Endothelial cell of umbilical vein (primary cell): ENCODE data around the gene RBBP5. TPM values are rescaled to one million over a fixed set of nuclear protein-coding genes. Genes with fewer than 3 reads are reported as not detected.

Experiments used
- BruUV-seq: library from RNA; stranded (reverse); fragments of 400-500 nt; replicated peaks from 2 replicates; lab custom pipeline; 2021; lab: Mats Ljungman, UMichigan
- CTCF ChIA-PET: fragments of 300-600, 350-600 bp; sonication (Branson Sonifier 250); formaldehyde crosslinking; loops from one replicate; lab custom pipeline; 2021; ENCODE audit warnings: antibody characterized with exemption, inconsistent platforms; lab: Charles Lee
- POLR2A ChIA-PET: fragments of 300-600, 350-600 bp; sonication (Branson Sonifier 250); formaldehyde crosslinking; loops from one replicate; lab custom pipeline; 2021; ENCODE audit warnings: antibody characterized with exemption, inconsistent platforms; lab: Charles Lee
- DNase-seq: peaks from one replicate; pipeline ENCODE4 v3.0.0-alpha.2; 2011; ENCODE audit warnings: low read depth, low spot score
- FAIRE-seq: peaks from 2 replicates; lab custom pipeline; 2011; peaks lifted over from hg19 to GRCh38; lab: Jason Lieb, UNC
- H2AFZ ChIP-seq: 2 replicates; pipeline ENCODE4 v1.6.0; 2012; ENCODE audit warnings: low read depth, low read length, control low read depth, inconsistent platforms
- H3K27ac ChIP-seq: 2 replicates; pipeline ENCODE4 v1.5.1; 2011; ENCODE audit warnings: low read depth, mild to moderate bottlenecking, control low read depth, low read length, moderate library complexity; ENCODE audit not compliant: insufficient read depth
- H3K27me3 ChIP-seq, 2 experiments: 2 replicates each; pipeline versions ENCODE4 v1.6.0 to v1.6.1; 2011; ENCODE audit warnings: low read length in 2 of 2, mixed read lengths in 1 of 2; ENCODE audit not compliant: control insufficient read depth in 2 of 2, insufficient read depth in 2 of 2
- H3K36me3 ChIP-seq, 2 experiments: 2 replicates in 1 of 2; 3 replicates in 1 of 2; pipeline ENCODE4 v1.5.1; 2011; ENCODE audit warnings: low read length in 2 of 2, mild to moderate bottlenecking in 1 of 2, moderate library complexity in 1 of 2; ENCODE audit not compliant: control insufficient read depth in 2 of 2, insufficient read depth in 2 of 2; ENCODE audit errors: extremely low read depth in 1 of 2
- H3K4me1 ChIP-seq: 3 replicates; pipeline ENCODE4 v1.5.1; 2011; ENCODE audit warnings: mild to moderate bottlenecking, low read length; ENCODE audit not compliant: control insufficient read depth, insufficient read depth; ENCODE audit errors: extremely low read depth
- H3K4me2 ChIP-seq: 2 replicates; pipeline ENCODE4 v1.6.1; 2011; ENCODE audit warnings: low read length, control low read depth, mixed read lengths; ENCODE audit not compliant: insufficient read depth
- H3K4me3 ChIP-seq, 3 experiments: fragments of 200-600 bp in 1 of 3; sonication (generic), shearing (Covaris generic) in 1 of 3; replicated peaks in 1 of 3; 2 replicates each; pipeline ENCODE4 v1.5.1; 2011 to 2016; ENCODE audit warnings: control low read depth in 3 of 3, low read length in 3 of 3, mild to moderate bottlenecking in 2 of 3, inconsistent platforms in 1 of 3, low read depth in 1 of 3, moderate library complexity in 1 of 3; ENCODE audit not compliant: insufficient read depth in 1 of 3
- H3K79me2 ChIP-seq: 2 replicates; pipeline ENCODE4 v1.6.0; 2012; ENCODE audit warnings: low read length, inconsistent platforms; ENCODE audit not compliant: control insufficient read depth, insufficient read depth
- H3K9ac ChIP-seq: replicated peaks from 2 replicates; pipeline ENCODE3; 2011; ENCODE audit warnings: low read length, control low read depth; ENCODE audit not compliant: insufficient read depth; ENCODE audit errors: extremely low read depth
- H3K9me1 ChIP-seq: replicated peaks from 3 replicates; pipeline ENCODE4 v1.6.0; 2011; ENCODE audit warnings: mild to moderate bottlenecking, low read length; ENCODE audit not compliant: control insufficient read depth, insufficient read depth; ENCODE audit errors: extremely low read depth
- H3K9me3 ChIP-seq: replicated peaks from 2 replicates; pipeline ENCODE4 v1.5.1; 2012; ENCODE audit warnings: low read length, inconsistent platforms; ENCODE audit not compliant: control insufficient read depth, insufficient read depth
- H4K20me1 ChIP-seq: replicated peaks from 2 replicates; pipeline ENCODE3; 2011; ENCODE audit warnings: mild to moderate bottlenecking, low read length; ENCODE audit not compliant: control insufficient read depth, insufficient read depth; ENCODE audit errors: extremely low read depth
- CTCF ChIP-seq, 2 donors: IDR thresholded peaks; 1 replicate in 1 of 2; 2 replicates in 1 of 2; pipeline ENCODE4 v1.5.1; 2011; ENCODE audit warnings: low read length in 2 of 2, mild to moderate bottlenecking in 2 of 2, moderate library complexity in 2 of 2, control low read depth in 1 of 2, inconsistent platforms in 1 of 2, low read depth in 1 of 2; ENCODE audit not compliant: insufficient read depth in 1 of 2; ENCODE audit errors: extremely low read depth in 1 of 2
- EZH2 ChIP-seq: IDR thresholded peaks from 2 replicates; pipeline ENCODE4 v1.6.1; 2012; ENCODE audit warnings: borderline replicate concordance, low read depth, mild to moderate bottlenecking, moderate library complexity, low read length, inconsistent platforms; ENCODE audit not compliant: severe bottlenecking
- FOS ChIP-seq: IDR thresholded peaks from 2 replicates; pipeline ENCODE4 v1.6.1; 2011; ENCODE audit warnings: mild to moderate bottlenecking, low read length, moderate library complexity, borderline replicate concordance; ENCODE audit not compliant: insufficient read depth
- GATA2 ChIP-seq: IDR thresholded peaks from 2 replicates; pipeline ENCODE4 v1.7.0; 2011; ENCODE audit warnings: low read depth, mild to moderate bottlenecking, moderate library complexity, mixed read lengths, low read length; ENCODE audit not compliant: insufficient read length, insufficient read depth
- JUN ChIP-seq: IDR thresholded peaks from 2 replicates; pipeline ENCODE4 v1.6.1; 2011; ENCODE audit warnings: borderline replicate concordance, low read depth; ENCODE audit not compliant: insufficient read length, insufficient read depth
- MYC ChIP-seq: IDR thresholded peaks from one replicate; pipeline ENCODE4 v1.6.1; 2011; ENCODE audit warnings: mild to moderate bottlenecking, low read depth, low read length
- POLR2A ChIP-seq: IDR thresholded peaks from 2 replicates; pipeline ENCODE4 v1.6.1; 2012; ENCODE audit warnings: low read depth, mild to moderate bottlenecking, control low read depth, low read length
- POLR2AphosphoS5 ChIP-seq: IDR thresholded peaks from 2 replicates; pipeline ENCODE4 v1.6.1; 2012; ENCODE audit warnings: low read depth, mild to moderate bottlenecking, control low read depth, low read length, moderate library complexity; ENCODE audit not compliant: insufficient read depth
- dilution Hi-C: fragments of 300-500 bp; cut with MboI; formaldehyde crosslinking; loops from one replicate; pipeline ENCODE4 v1.15.0; 2019; ENCODE audit warnings: low sequenced_read_pairs; ENCODE audit not compliant: extremely low pct_ligation_motif_present
- intact Hi-C: fragments of 100-400 bp; cut with micrococcal nuclease; formaldehyde crosslinking; loops from one replicate; pipeline ENCODE4 v1.10.0; 2022
- polyA plus RNA-seq, 4 experiments: library from polyadenylated mRNA; depleted of rRNA in 3 of 4; stranded (reverse) in 3 of 4; unstranded in 1 of 4; fragments of >200 nt; gene quantifications; 2 replicates each; pipeline versions ENCODE4 v1.2.1 to v1.2.3, GENCODE V29; 2011 to 2012; ENCODE audit warnings: missing spikeins in 1 of 4
- total RNA-seq: library from RNA; stranded (reverse); gene quantifications from 2 replicates; pipeline ENCODE4 v1.2.3, GENCODE V29; 2021
- TF ChIP-seq, protein P1 (sequence below): IDR thresholded peaks from 2 replicates; pipeline ENCODE4 v1.6.1; 2011; ENCODE audit not compliant: insufficient read depth, insufficient read length

Gene RBBP5
- total and polyA plus RNA-seq, 2 donors (not counting 3 experiments of a cell fraction or from before 2014, with no cell fraction given) = 5.8 to 14.2 TPM

DNA sequence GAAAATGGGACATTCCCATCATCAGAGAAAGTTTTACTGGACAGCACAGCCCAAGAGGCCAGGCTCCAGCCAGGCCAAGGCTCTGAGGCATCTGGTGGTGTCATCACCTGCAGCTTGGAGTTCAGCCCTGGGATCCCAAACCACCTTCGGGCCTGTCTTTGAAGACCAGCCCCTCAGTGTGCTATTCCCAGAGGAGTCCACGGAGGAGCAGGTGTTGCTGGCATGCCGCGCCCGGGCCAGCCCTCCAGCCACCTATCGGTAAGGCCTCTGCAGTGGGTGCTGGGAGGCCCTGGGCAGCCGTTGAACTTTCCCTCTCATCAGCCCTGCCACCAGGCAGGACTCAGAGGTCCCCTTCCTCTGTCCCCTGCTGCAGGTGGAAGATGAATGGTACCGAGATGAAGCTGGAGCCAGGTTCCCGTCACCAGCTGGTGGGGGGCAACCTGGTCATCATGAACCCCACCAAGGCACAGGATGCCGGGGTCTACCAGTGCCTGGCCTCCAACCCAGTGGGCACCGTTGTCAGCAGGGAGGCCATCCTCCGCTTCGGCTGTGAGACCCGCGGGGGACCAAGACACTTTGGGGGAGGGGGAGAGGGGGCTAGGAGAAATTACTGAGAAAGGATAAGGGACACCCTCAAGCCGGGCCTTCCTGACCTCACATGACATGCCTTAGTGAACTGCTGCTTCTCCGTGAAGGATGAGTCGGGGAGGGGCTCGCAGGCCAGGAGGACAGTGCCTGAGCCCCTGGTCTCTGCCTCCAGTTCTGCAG is 63.8 kb downstream of the RBBP5 start:
- no peak for TF ChIP-seq FOS
- TF ChIP-seq GATA2 = no peak
- TF ChIP-seq, protein P1, sequence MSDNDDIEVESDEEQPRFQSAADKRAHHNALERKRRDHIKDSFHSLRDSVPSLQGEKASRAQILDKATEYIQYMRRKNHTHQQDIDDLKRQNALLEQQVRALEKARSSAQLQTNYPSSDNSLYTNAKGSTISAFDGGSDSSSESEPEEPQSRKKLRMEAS = no peak
- no peak for TF ChIP-seq CTCF (IDR thresholded peaks at IDR 0.05; ENCODE audit: extremely low read depth in 1 of 2, insufficient read depth in 1 of 2, low read depth in 1 of 2, low read length in 2 of 2)
- TF ChIP-seq POLR2AphosphoS5 = no peak
- no peak for TF ChIP-seq POLR2A
- TF ChIP-seq MYC = no peak
- TF ChIP-seq JUN = no peak
- TF ChIP-seq EZH2 = no peak
- no TSS peak for BruUV-seq
- Histone ChIP-seq H3K79me2 (no peaks in the 10 kb centered on the region), H2AFZ (no peak overlapping the region), H3K9ac (no peak overlapping the region), H4K20me1 (no peaks in the 10 kb centered on the region), H3K9me1 (no peaks in the 10 kb centered on the region), H3K4me1 (no peaks in the 10 kb centered on the region), H3K9me3 (no peaks in the 10 kb centered on the region), H3K27ac (no peak overlapping the region), H3K36me3 (no peaks in the 10 kb centered on the region), H3K4me3 (no peak overlapping the region), H3K27me3 (peaks cover 0 to 2% of the 10 kb centered on the region in 2 experiments), H3K4me2 (no peak overlapping the region)
- ChIA-PET CTCF (interaction anchor here (1.8 kb wide), 1 partner anchor 69 kb away, joined by 6 read pairs; no protein-coding TSS in a partner anchor), POLR2A (no interaction called here)
- FAIRE-seq (no peak), DNase-seq (no peak)
- intact Hi-C loops = no loop called here
- dilution Hi-C loops = no loop called here
